OCI-LY1 (cell line): ENCODE measurements around the gene GZMM.

ENCODE experiments used
- H2AFZ ChIP-seq: fragments of 200-600 bp; sonication (generic), shearing (Covaris generic); 2 replicates; pipeline ENCODE4 v1.6.0; 2014; ENCODE audit warnings: antibody characterized with exemption, mild to moderate bottlenecking, low read length
- H3F3A ChIP-seq: fragments of 200-600 bp; sonication (generic), shearing (Covaris generic); 2 replicates; pipeline ENCODE4 v1.6.0; 2014; ENCODE audit warnings: mild to moderate bottlenecking, antibody characterized with exemption, low read length, moderate library complexity; ENCODE audit not compliant: insufficient read depth
- H3K27ac ChIP-seq: fragments of 200-600 bp; sonication (generic); 2 replicates; pipeline ENCODE4 v1.5.1; 2014; ENCODE audit warnings: low read length, mixed run types, mild to moderate bottlenecking, low read depth; ENCODE audit not compliant: poor library complexity, severe bottlenecking
- H3K27me3 ChIP-seq: fragments of 200-600 bp; sonication (generic); 2 replicates; pipeline ENCODE4 v1.6.0; 2014; ENCODE audit warnings: antibody characterized with exemption, mild to moderate bottlenecking, low read length, moderate library complexity; ENCODE audit not compliant: insufficient read depth
- H3K36me3 ChIP-seq: fragments of 200-600 bp; sonication (generic); 2 replicates; pipeline ENCODE4 v1.6.1; 2014; ENCODE audit warnings: mild to moderate bottlenecking, antibody characterized with exemption, low read length, moderate library complexity, mixed read lengths; ENCODE audit not compliant: insufficient read depth
- H3K4me1 ChIP-seq: fragments of 200-600 bp; sonication (generic); 2 replicates; pipeline ENCODE4 v1.5.1; 2014; ENCODE audit warnings: mild to moderate bottlenecking, low read length, moderate library complexity; ENCODE audit not compliant: insufficient read depth, severe bottlenecking
- H3K4me2 ChIP-seq: fragments of 200-600 bp; sonication (generic), shearing (Covaris generic); 2 replicates; pipeline ENCODE4 v1.6.1; 2014; ENCODE audit warnings: low read length
- H3K4me3 ChIP-seq: fragments of 200-600 bp; sonication (generic); 2 replicates; pipeline ENCODE4 v1.5.1; 2014; ENCODE audit warnings: low read length, low read depth, mild to moderate bottlenecking, mixed read lengths; ENCODE audit not compliant: poor library complexity, severe bottlenecking
- H3K79me2 ChIP-seq: fragments of 200-600 bp; shearing (Covaris generic); 2 replicates; pipeline ENCODE4 v1.6.1; 2016; ENCODE audit warnings: mixed run types, low read length, mixed read lengths; ENCODE audit not compliant: insufficient read depth
- H3K9ac ChIP-seq: fragments of 200-600 bp; sonication (generic), shearing (Covaris generic); 2 replicates; pipeline ENCODE4 v1.6.1; 2014; ENCODE audit warnings: mild to moderate bottlenecking, low read length, mixed read lengths
- H3K9me2 ChIP-seq: fragments of 200-600 bp; sonication (generic), shearing (Covaris generic); 2 replicates; pipeline ENCODE4 v1.6.1; 2014; ENCODE audit warnings: low read depth, mild to moderate bottlenecking, low read length, mixed read lengths
- H3K9me3 ChIP-seq: fragments of 200-600 bp; shearing (Covaris generic); 2 replicates; pipeline ENCODE4 v1.6.1; 2014; ENCODE audit warnings: low read length, mixed read lengths
- H4K20me1 ChIP-seq: fragments of 200-600 bp; sonication (generic), shearing (Covaris generic); 2 replicates; pipeline ENCODE4 v1.6.0; 2016; ENCODE audit warnings: mild to moderate bottlenecking, low read length; ENCODE audit not compliant: insufficient read depth
- EZH2 ChIP-seq: fragments of 200-600 bp; sonication (generic), shearing (Covaris generic); IDR thresholded peaks from 2 replicates; pipeline ENCODE4 v1.8.0; 2017; ENCODE audit warnings: borderline replicate concordance, mixed run types, mild to moderate bottlenecking, antibody characterized with exemption, low read length, moderate library complexity, mixed read lengths
- TF ChIP-seq, protein P1 (sequence below): fragments of 200-600 bp; sonication (generic), shearing (Covaris generic); IDR thresholded peaks from 2 replicates; pipeline ENCODE4 v1.5.1; 2017; ENCODE audit warnings: mild to moderate bottlenecking, antibody characterized with exemption, low read length, moderate library complexity, mixed read lengths

GZMM gene

DNA sequence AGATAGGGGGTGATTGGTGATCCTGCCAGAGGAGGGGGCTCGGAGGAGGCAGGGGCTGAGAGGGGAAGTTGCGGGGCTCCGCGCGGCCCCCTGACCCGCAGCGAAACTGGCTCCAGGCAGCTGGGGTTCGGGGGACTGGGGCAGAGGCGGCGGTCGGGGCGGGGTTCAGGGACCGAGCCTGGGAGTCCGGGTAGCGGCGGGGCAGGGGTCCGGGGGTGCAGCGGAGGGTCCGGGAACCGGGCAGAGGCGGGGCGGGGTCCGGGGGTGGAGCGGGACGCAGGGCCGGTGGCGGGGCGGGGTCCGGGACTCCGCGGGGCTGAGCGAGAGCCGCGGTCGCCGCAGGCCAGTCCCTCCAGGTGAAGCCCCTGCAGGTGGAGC lies 46.4 kb upstream of the GZMM start:
- Histone ChIP-seq H3F3A (no peaks in the 10 kb centered on the region), H3K4me1 (no peaks in the 10 kb centered on the region), H2AFZ (no peak overlapping the region), H3K4me3 (no peak overlapping the region), H3K27ac (no peak overlapping the region), H3K79me2 (no peaks in the 10 kb centered on the region), H3K9ac (no peak overlapping the region), H3K27me3 (no peaks in the 10 kb centered on the region), H3K36me3 (no peaks in the 10 kb centered on the region), H3K9me3 (0 out of 2 replicates have a peak, but pooled peaks cover under 1% of the 10 kb centered on the region), H4K20me1 (no peaks in the 10 kb centered on the region), H3K9me2 (no peaks in the 10 kb centered on the region), H3K4me2 (no peak overlapping the region)
- no peak for TF ChIP-seq EZH2

DNA sequence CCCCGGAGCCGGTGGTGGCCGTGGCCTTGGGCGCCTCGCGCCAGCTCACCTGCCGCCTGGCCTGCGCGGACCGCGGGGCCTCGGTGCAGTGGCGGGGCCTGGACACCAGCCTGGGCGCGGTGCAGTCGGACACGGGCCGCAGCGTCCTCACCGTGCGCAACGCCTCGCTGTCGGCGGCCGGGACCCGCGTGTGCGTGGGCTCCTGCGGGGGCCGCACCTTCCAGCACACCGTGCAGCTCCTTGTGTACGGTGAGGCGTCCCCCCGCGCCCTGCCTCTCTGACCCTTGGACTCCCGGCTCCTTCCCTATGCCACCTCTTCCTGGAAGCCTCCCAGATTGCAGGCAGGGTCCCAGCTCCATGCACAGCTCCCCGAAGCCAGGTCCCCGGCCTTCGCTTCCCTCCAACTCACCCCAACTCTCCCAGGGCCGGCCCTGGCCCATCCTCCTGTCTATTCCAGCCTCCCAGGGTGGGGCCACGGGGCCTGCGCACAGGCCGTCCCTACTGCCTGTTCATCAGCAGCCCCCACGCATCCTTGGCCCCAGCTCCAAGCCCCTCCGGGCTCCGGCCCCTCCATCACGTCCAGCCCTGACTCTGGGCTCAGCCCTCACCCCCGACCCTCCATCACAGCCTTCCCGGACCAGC lies 45.9 kb upstream of the GZMM start:
- no peak overlapping the region for H3K9ac ChIP-seq
- H3K27ac ChIP-seq: no peak overlapping the region
- H3K9me2 ChIP-seq: no peaks in the 10 kb centered on the region
- H3K36me3 ChIP-seq: no peaks in the 10 kb centered on the region
- no peaks in the 10 kb centered on the region for H4K20me1 ChIP-seq
- H3K27me3 ChIP-seq: no peaks in the 10 kb centered on the region
- H2AFZ ChIP-seq: no peak overlapping the region
- no peak overlapping the region for H3K4me2 ChIP-seq
- no peaks in the 10 kb centered on the region for H3K79me2 ChIP-seq
- H3F3A ChIP-seq: no peaks in the 10 kb centered on the region
- H3K9me3 ChIP-seq: 0 out of 2 replicates have a peak, but pooled peaks cover 3% of the 10 kb centered on the region
- no peaks in the 10 kb centered on the region for H3K4me1 ChIP-seq
- no peak overlapping the region for H3K4me3 ChIP-seq
- TF ChIP-seq EZH2: no peak
- TF ChIP-seq, protein P1, sequence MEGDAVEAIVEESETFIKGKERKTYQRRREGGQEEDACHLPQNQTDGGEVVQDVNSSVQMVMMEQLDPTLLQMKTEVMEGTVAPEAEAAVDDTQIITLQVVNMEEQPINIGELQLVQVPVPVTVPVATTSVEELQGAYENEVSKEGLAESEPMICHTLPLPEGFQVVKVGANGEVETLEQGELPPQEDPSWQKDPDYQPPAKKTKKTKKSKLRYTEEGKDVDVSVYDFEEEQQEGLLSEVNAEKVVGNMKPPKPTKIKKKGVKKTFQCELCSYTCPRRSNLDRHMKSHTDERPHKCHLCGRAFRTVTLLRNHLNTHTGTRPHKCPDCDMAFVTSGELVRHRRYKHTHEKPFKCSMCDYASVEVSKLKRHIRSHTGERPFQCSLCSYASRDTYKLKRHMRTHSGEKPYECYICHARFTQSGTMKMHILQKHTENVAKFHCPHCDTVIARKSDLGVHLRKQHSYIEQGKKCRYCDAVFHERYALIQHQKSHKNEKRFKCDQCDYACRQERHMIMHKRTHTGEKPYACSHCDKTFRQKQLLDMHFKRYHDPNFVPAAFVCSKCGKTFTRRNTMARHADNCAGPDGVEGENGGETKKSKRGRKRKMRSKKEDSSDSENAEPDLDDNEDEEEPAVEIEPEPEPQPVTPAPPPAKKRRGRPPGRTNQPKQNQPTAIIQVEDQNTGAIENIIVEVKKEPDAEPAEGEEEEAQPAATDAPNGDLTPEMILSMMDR: no peak

- no peaks in the 10 kb centered on the region for H3K36me3 ChIP-seq
- no peaks in the 10 kb centered on the region for H3K9me2 ChIP-seq
- TF ChIP-seq EZH2: no peak
- H3K9ac ChIP-seq: no peak overlapping the region
- no peak overlapping the region for H2AFZ ChIP-seq
- no peaks in the 10 kb centered on the region for H3K4me1 ChIP-seq
- no peaks in the 10 kb centered on the region for H3K79me2 ChIP-seq
- H3K4me2 ChIP-seq: no peak overlapping the region
- H3K4me3 ChIP-seq: no peak overlapping the region
- no peaks in the 10 kb centered on the region for H3K27me3 ChIP-seq
- no peak overlapping the region for H3K27ac ChIP-seq
- H4K20me1 ChIP-seq: no peaks in the 10 kb centered on the region
- no peaks in the 10 kb centered on the region for H3F3A ChIP-seq
- 0 out of 2 replicates have a peak, but pooled peaks cover 3% of the 10 kb centered on the region for H3K9me3 ChIP-seq
Observed at GRCh38 chr19:498511-498891, 45.4 kb upstream of the GZMM start.

DNA sequence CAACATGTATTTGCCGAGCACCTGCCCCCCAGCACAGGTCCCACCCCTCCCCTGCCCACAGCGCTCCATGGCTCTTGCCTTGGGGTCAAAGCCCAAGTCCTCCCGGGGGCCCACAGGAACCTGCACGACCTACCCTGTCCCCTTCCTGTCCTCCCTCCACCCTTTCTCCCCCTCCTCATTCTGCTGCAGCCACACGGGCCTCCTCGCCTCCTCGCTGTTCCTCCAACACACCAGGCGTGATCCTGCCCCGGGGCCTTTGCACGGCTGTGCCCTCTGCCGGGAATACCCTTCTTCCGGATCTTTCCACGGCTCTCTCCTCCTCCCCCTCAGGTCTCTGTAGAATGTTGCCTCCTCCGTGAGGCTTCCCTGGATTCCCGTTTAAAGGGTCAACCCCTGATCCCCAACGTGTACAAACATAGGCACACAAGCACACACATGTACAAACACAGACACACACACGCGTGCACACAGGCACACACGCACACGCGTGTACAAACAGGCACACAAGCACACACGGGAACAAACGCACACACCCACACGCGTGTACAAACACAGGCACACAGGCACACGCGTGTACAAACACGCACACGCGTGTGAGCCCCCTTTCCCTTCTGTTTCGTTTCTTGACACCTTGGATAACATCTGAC lies 44.8 kb upstream of the GZMM start:
- Histone ChIP-seq H4K20me1 (no peaks in the 10 kb centered on the region), H2AFZ (no peak overlapping the region), H3K4me3 (no peak overlapping the region), H3K4me1 (no peaks in the 10 kb centered on the region), H3K9ac (no peak overlapping the region), H3F3A (no peaks in the 10 kb centered on the region), H3K27me3 (no peaks in the 10 kb centered on the region), H3K36me3 (no peaks in the 10 kb centered on the region), H3K9me3 (0 out of 2 replicates have a peak, but pooled peaks cover 3% of the 10 kb centered on the region), H3K9me2 (no peaks in the 10 kb centered on the region), H3K79me2 (no peaks in the 10 kb centered on the region), H3K27ac (no peak overlapping the region), H3K4me2 (no peak overlapping the region)
- TF ChIP-seq EZH2: no peak
- TF ChIP-seq, protein P1: no peak
